OCI-LY7 (cell line): Measurements from ENCODE around the gene BRMS1.

ENCODE experiments used
- CTCF ChIP-seq: fragments of 200-600 bp; sonication (generic); conservative IDR thresholded peaks from 2 replicates; pipeline ENCODE4 v1.5.1; 2014; ENCODE audit warnings: mild to moderate bottlenecking, antibody characterized with exemption, low read length, moderate library complexity, mixed read lengths
- EZH2phosphoT487 ChIP-seq: fragments of 200-600 bp; sonication (generic); IDR thresholded peaks from 2 replicates; pipeline ENCODE4 v1.6.1; 2018; ENCODE audit warnings: low read depth, borderline replicate concordance, mild to moderate bottlenecking, mixed run types, antibody characterized with exemption, low read length, moderate library complexity, mixed read lengths

- TF ChIP-seq CTCF (no peak), EZH2phosphoT487 (no peak)
Observed at GRCh38 chr11:66343176-66343575, 1.7 kb downstream of the BRMS1 start.
